GM21717 (cell line): ENCODE data around the gene PGAP2.

Source experiments
- ATAC-seq: cut with Tn5 transposase; IDR thresholded peaks from one replicate; pipeline ENCODE4 v1.9.1; 2021; ENCODE audit warnings: mild to moderate bottlenecking, moderate library complexity; ENCODE audit not compliant: unreplicated experiment

PGAP2 gene

DNA sequence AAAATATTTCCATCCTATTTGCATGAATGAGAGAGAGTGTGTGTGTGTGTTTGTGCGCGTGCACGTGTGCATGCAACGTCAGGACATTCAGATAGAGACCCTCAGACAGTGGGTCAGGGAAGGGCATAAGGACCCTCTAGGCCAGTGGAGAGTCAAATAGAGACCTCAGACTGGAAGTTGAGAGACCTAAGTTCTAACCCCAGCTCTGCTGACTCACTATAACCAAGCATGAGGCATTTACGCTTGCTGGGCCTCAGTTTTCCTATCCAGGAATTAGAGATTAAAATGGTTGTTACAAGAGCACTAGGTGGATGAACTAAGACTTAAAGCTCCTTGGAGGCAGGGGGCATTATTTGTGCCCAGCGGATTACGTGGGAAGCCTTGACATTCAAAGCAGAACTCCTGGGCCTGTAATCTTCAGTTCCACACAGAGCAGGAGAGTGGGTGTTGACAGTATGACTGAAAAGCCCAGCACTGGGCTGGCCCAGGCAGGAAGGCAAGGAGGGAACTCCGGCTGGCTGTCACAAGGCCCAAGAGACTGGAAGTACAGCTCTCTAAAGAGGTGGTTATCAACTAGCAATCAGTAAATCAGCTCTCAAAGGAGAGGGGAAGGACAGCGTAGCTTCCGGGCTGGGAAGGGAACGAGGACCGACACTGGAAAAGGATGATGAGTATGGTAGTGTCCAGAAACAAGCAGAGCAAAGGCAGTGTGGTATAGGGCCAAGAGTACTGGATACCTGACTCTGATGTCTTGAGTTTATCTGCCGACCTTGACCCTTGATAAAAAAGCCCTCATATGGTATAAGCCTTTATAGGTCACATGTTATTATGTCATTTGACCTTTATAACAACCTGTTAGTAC is 23.2 kb downstream of the PGAP2 start:
- ATAC-seq, result no peak

DNA sequence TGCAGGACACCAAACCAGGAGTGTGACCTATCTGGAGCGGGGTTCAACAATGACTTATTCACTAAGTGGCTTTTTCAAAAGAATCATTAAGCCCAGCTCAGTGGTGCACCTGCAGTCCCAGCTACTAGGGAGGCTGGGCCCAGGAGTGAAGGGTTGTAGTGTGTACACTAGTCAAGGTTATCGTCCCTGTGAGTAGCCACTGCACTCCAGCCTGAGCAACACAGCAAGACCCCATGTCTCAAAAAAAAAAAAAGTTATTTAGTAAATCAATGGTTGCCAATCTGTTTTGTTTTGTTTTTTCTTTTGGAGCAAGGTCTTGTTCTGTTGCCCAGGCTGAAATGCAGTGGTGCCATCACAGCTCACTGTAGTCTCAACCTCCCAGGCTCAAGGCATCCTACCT is 24.5 kb downstream of the PGAP2 start:
- no peak for ATAC-seq

DNA sequence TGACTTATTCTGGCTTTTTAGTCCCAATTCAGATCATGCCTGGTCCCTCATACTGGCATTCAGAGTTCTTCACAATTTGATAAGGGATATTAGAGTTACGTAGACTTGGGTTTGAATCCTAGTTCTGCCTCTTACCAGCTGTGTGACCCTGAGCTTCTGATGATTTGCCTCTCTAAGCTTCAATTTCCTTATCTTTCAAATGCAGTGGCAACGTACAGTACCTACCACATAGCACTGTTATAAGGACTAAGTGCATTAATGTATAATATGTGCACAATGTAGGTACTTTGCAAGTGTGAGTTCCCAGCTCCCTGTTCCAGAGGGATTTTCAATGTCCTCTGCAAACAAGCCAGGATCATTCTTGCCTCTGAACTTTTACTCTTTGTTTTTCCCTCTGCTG is 25.1 kb downstream of the PGAP2 start:
- no peak for ATAC-seq

DNA sequence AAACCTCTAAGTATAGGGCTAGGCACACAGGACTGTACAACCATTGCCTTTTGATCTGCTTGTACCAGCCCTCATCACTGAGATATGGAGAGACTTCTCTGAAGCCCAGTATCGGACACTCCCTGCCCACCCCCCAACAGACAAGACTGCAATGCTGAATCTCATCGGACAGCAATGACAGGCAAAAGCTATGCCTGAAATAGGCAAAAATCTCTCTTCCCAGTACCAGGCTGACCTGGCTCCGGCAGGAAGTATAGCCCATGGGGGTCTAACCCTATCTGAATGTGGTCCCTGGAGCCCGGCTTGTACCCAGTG is 25.9 kb downstream of the PGAP2 start:
- ATAC-seq, result no peak

DNA sequence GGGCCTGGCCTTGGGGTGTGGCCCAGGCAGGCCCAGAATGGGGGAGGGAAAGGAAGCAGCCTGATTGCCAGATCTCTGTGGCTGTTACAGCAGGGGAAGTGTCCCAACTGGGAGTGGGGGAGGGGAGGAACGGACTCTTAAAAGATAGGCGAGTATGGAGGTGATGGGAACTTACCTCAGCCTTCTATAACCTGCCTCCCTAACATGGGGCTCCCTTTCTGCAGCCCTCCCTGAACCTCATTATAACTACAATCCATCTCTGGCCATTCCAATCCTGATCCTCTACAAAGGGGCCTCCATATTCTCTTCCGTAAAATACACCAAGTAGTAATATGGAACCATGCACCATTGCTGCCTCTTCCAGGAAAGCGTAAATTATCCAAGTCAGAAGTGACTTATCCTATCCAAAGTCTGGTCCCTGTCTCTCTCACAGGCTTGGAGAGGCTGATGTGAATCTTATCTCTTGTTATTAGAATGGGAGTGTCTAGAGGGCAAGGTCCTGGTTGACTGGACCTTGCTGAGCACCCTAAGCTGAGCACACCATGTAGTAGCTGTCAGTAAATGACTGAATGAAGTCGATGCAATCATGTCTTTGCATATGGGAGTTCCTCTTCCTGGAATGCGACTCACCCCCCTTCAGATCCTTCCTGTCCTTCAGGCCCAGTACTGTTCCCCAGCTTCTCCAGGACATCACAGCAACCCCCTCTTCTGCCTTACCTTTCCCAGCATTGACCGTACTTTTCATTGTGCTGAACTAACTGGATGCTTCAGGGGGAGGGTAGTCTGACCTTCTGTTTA is 26.5 kb downstream of the PGAP2 start:
- ATAC-seq, result no peak

DNA sequence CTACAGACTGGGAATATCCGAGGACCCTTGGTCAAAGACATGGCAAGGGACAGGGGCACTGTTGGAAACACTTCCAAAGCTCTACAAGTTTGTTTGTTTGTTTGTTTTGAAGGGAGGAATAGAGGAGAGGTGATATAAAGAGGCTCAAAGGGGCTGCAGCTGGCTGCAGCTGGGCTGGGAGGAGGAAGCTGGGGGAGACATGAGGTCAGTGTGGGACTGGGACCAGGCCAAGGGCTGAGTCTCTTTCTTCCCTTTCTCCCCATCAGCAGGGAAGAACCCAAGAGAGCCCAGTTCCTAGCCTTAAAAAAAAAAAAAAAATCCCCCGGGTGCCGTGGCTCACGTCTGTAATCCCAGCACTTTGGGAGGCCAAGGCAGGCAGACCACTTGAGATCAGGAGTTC is 27.4 kb downstream of the PGAP2 start:
- no peak for ATAC-seq

DNA sequence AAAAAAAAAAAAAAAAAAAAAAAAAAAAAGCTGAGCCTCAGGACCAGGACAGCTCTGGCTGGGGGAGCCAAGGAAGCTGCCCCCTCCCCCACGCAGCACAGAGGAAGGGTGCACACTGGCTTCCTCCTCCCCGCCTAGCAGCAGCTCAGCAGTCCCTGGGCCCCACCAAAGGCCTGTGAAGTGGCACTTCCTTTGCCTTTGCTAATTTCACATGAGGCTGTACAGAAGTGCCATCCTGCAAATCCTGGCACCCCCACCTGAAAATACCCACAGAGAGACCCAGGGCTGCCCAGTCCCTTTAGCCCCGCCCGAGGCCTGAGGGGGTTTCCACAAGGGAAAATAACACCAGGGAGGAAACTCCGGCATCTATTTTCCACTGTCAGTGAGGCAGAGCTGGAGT is 28.5 kb downstream of the PGAP2 start:
- ATAC-seq, result no peak

DNA sequence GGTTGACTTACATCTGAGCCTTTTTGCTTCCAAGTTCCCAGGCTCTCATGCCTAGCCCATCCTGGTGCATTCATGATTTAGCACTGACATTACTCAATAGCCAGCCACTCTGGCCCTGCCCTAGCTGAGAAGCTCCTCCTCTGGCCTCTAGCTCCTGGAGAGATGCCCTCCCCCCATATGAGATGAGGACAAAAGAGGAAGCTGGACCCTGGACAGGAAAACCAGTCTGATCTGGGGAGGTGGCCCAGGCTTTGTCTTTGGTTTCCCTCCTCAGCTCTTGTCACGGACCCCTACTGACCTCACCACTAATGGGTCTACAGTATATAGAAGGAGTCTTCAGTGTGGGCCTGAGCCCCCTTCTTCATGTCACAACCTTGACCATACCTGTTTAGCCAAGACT is 29.4 kb downstream of the PGAP2 start:
- ATAC-seq, result no peak

DNA sequence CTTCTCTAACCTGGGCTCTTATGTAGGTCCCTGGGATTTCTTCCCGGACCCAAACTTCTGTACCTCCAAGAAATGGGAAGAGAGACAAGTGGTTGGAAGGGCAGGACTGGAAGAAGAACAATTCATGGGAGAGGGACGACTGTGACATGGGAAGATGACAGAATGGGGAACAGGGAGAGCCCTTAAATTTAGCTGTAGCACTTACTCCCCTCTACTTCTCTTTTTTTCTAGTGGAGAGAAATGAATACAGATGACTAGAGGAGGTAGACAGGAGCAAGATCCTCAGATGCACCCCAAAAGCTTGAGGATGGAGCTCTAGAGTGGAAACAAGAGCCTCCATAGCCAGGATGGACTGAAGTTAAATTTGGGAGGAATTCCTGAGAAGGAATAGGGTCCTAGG is 30.1 kb downstream of the PGAP2 start:
- no peak for ATAC-seq

DNA sequence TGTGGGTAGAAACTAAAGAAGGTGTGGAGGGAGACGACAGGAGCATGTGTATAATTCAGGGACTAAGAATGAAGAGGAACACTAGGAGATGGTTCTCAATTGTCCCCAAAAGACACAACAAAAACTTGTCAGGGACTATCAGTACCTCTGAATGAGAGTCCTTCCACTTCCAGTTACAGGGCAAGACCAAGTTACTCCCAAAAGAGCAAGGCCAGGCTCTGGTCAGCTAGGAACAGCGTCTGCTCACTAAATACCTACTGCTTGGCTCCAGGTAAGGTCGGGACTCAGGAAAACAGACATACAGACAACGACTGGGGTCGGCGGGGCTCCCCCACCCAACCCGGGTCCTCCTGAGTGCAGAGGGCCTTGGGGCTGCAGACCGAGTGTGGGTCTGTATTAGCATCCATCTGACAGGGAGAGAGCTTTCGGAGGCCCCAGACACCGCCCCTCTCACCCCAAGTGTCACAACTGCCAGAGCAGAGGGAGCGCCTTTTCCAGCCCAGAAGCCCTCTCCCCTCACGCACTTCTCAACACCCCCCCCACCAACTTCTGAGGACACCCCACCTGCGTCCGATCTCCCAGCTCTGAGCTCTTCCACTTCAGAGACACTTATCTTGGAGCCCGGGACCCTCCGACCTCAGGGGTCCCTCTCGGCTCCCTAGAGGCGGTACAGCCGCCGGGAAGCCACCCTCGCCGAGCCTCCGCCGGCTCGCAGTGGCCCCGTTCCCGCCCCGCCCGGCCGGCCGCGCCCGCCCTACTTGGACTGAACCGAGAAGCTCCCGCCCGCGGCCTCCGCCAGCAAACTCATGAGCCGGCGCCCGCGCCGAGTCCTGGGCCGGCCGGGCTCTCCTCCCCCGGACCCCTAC is 31.9 kb downstream of the PGAP2 start:
- peak; percentile 6 for ATAC-seq

DNA sequence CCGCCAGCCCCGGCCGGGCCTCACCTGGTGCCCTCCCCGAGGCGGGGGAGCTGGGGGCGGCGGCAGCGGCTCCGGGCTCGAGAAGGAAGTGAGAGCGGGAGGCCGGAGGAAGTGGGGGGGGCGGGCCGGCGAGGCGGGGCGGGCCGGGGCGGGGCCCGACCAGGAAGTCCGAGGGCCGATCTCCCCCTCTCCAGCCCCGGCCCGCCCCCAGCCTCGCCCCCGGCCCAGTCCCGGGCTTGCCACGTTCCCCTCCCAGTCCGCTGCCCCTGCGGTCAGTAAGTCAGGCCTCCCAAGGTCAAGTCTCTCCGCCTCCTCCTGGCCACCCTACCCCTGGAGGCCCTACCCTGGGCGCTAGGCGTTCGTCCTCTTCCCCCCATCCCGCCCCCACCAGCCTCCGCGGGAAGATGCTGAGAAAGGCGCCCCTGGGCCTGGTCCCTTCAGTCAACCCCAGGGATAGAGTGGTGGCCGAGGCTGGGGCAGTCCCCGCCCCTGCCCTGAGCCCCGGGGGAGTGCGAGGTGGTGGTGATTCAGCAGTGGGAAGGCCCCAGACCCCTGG is 32.6 kb downstream of the PGAP2 start, which contains the start of gene RHOG:
Gene RHOG, minus strand, starts transcription at position 90 of the 556 bp plus-strand sequence. CDS start 12,821 bp downstream, outside the sequence.
- ATAC-seq, result peak; percentile 41

DNA sequence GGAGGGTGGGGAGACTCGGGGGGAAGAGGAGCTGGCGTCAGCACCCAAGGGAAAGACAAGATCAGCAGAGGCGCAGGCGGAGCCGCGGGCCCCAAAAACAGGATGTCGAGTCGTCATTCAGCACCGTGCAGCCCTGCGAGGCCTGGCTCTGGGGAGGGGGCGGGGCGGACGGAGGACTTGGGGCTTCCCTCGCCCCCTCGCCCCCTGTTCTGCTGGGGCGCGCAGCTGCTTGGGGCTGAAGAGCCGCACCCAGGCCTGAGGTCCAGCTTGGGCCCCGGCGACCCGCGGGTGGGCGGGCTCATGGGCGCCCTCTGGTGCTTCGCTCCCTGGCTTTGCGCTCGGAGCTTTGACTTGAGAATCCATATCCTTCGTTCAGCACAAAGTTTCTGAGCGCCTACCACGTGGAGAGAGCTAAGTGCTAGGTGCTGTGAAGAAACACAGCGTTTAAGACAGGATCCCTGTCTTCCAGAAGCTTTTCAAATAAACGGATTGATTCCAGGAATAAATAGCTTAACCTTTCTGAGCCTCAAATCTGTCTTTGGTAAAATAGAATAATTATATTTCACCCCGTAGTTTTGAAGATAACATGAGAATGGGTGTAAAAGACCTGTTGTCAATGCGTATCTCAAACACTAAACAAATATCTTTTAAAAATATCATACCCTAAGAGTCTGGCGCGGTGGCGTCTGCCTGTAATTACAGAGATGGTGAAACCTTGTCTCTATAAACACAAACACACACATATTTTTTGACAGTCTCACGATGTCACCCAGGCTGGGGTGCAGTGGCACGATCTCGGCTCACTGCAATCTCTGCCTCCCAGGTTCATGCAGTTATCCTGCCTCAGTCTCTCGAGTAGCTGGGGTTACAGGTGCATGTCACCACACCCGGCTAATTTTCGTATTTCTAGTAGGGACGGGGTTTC is 33.3 kb downstream of the PGAP2 start:
- ATAC-seq, result peak; percentile 49

DNA sequence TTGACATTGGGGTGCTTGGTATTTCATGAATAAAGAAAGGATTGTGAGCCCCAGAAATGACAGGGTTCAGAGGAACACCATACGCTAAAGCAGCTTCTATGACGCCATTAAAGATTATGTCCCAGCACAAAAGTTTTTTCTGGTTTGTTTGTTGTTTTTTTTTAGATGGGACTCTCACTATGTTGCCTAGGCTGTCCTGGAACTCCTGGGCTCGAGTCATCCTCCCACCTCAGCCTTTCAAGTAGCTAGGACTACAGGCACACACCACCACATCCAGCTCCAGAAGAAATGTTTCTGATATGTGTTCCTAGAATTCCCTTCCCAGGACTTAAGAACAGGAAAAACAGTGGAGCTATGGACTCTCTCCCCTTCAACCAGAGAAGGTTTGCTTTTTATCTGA is 35.0 kb downstream of the PGAP2 start:
- ATAC-seq, result no peak

DNA sequence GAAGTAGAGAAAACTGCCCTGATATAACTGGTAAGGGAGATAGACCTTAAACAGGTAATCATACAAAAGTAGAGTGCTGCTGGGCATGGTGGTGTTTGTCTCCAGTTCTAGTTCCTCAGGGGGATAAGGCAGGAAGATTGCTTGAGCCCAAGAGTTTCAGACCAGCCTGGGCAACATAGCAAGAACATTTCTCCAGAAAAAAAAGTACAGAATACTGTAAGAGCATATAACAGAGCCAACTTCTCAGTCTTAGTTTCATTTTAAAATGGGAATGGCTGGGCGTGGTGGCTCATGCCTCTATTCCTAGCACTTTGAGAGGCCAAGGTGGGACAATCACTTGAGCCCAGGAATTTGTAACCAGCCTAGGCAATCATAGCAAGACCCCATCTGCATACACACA is 36.9 kb downstream of the PGAP2 start:
- ATAC-seq, result no peak

DNA sequence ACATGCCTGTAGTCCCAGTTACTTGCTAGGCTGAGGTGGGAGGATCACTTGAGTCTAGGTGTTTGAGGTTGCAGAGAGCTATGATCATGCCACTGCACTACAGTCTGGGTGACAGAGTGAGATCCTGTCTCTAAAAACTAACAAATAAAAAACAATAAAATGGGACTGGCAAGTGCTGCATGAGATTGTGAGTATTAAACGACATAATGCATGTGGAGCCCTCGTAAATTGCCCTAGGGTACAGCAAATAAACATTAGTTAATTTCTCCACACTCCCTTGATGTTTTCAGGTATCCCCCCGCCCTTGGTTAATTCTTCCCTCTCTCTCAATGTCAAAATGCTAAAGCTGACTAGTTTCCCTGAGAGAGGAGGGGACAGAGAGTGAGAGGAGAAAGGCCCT is 37.3 kb downstream of the PGAP2 start:
- no peak for ATAC-seq

DNA sequence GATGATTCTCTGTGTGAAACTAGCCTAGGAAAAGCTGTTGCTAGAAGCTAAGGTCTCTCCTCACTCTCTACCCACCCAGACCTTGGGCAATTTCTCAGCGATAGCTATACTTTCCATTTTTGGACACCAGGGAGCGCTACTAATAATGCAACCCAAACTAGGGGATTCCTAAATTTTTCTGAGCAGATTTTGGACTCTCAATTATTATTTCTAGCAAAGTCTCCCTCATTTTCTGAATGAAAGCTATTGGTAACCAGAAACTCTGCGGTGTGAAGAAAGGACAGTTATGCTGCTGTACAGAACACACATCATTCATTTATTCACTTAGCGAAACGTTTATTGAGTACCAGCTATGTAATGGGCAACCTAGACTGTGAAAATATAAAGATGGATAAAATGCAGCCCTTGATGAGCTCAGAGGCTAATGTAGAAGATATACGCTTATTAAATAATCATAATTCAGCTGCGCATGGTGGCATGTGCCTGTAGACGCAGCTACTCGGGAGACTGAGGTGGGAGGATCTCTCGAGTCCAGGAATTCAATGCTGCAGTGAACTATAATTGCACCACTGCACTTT is 41.0 kb downstream of the PGAP2 start:
- no peak for ATAC-seq

DNA sequence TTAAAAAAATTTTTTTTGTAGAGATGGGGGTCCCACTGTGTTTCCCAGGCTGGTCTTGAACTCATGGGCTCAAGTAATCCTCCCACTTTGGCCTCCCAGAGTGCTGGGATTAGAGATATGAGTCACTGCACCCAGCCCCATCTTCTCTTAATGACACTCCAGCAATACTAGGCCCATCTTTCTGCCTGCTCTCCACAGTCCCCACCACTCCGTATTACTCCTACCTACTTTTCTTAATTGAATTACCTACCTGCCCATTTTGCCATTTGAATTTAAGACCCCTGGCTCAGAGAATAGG is 45.1 kb downstream of the PGAP2 start:
- no peak for ATAC-seq

DNA sequence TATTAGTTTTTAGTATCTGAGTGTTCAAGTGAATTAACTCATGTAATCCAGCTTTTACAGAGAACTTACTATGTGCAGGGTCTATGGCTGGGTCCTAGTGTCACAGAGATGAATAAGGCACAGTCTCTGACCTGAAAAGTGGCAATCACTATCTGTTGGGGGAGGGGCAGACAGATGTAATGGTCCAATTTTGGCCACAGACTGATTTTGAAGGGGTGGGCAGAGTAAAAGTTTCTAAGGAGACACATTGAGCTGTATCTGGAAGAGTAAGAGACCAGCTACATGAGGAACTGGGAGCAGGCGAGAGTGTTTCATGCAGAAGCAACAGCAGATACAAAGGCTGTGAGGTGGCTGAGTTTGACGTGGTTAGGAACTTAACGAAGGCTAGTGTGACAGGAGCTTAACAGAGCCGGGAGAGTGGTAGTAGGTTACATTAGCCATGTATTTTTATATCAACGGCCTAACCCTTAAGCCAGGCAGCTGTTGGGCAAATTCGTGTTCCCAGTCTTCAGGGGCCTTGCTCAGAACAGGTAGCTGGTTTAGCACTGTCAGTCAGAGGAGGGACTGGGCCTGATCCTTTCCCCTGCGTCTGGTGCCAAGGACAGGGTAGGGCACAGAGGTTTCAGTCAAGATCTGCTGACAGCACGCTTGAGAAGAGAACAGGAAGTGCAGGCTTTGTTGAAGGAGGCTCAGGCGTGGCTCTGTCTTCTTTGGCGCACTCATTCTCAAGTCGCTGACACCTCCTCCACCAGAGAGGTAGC is 45.7 kb downstream of the PGAP2 start:
- ATAC-seq, result peak; percentile 44

DNA sequence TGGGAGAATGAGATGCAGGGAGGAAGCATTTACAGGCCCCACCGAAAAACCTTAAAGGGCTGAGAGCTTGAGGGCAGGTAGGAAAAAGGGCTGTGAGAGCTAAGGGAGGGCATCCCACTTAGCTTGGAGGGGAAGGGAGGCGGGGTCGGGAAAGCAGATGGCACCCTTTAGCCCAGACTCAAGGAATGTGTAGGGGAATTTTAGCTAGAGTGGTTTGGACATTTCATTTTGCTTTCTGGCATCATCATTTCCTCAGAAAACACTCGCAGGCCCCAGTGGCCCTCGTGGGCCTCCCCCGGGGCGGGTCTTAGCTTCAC is 46.3 kb downstream of the PGAP2 start:
- no peak for ATAC-seq
